Kidney epithelial cell (primary cell): ENCODE data around the gene FBXW5. TPM values are rescaled to one million over a fixed set of nuclear protein-coding genes. Genes with fewer than 3 reads are reported as not detected.

Experiments
- DNase-seq: peaks from one replicate; pipeline ENCODE4 v3.0.0-alpha.2; 2010; ENCODE audit warnings: low read depth
- H3K27me3 ChIP-seq: 2 replicates; pipeline ENCODE4 v1.6.0; 2011; ENCODE audit warnings: low read length; ENCODE audit not compliant: control insufficient read depth, insufficient read depth
- H3K36me3 ChIP-seq: 2 replicates; pipeline ENCODE4 v1.5.1; 2011; ENCODE audit warnings: low read length; ENCODE audit not compliant: control insufficient read depth, insufficient read depth
- H3K4me3 ChIP-seq: 2 replicates; pipeline ENCODE4 v1.5.1; 2011; ENCODE audit warnings: low read depth, mild to moderate bottlenecking, control low read depth, low read length
- total RNA-seq: library from RNA; depleted of rRNA; stranded (reverse); fragments of >200 nt; gene quantifications from 2 replicates; pipeline ENCODE4 v1.2.3, GENCODE V29; 2015
- TF ChIP-seq, protein P1 (sequence below): IDR thresholded peaks from 2 replicates; pipeline ENCODE4 v1.5.1; 2011; ENCODE audit warnings: mild to moderate bottlenecking, moderate library complexity, low read length, control low read depth, inconsistent platforms; ENCODE audit not compliant: insufficient read depth, poor library complexity, severe bottlenecking

The FBXW5 gene
- 174 and 222 TPM in 2 replicates for total RNA-seq

GRCh38 chr9:136944519-136945332 is at the start of gene FBXW5, which contains the start of gene C8G:
FBXW5 (minus strand) TSS chr9:136944738; CDS start chr9:136944083, 655 bp downstream.
C8G (plus strand) TSS chr9:136945243; CDS start chr9:136945321, 78 bp downstream.
- Histone ChIP-seq H3K27me3 (no peaks in the 10 kb centered on the region), H3K4me3 (peak within 1 kb of the TSS; percentile 92), H3K36me3 (peaks cover 1% of the 10 kb centered on the region)
- TF ChIP-seq, protein P1, sequence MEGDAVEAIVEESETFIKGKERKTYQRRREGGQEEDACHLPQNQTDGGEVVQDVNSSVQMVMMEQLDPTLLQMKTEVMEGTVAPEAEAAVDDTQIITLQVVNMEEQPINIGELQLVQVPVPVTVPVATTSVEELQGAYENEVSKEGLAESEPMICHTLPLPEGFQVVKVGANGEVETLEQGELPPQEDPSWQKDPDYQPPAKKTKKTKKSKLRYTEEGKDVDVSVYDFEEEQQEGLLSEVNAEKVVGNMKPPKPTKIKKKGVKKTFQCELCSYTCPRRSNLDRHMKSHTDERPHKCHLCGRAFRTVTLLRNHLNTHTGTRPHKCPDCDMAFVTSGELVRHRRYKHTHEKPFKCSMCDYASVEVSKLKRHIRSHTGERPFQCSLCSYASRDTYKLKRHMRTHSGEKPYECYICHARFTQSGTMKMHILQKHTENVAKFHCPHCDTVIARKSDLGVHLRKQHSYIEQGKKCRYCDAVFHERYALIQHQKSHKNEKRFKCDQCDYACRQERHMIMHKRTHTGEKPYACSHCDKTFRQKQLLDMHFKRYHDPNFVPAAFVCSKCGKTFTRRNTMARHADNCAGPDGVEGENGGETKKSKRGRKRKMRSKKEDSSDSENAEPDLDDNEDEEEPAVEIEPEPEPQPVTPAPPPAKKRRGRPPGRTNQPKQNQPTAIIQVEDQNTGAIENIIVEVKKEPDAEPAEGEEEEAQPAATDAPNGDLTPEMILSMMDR = peak; percentile 78
- DNase-seq = peak; percentile 34

GRCh38 chr9:136992819-136993369 is 48.4 kb upstream of the FBXW5 start:
- TF ChIP-seq, protein P1 = no peak

GRCh38 chr9:136991993-136992818 is 47.7 kb upstream of the FBXW5 start, which contains the start of gene PAXX:
PAXX (plus strand) TSS chr9:136992422; CDS start chr9:136992444, 22 bp downstream.
- DNase-seq = peak; percentile 67
- Histone ChIP-seq H3K36me3 (no peaks in the 10 kb centered on the region), H3K27me3 (peaks cover 3% of the 10 kb centered on the region), H3K4me3 (peak within 1 kb of the TSS; percentile 72)
- TF ChIP-seq, protein P1 = no peak

More at GRCh38 chr9:136992819-136993369, 48.4 kb upstream of the FBXW5 start:
- peak overlapping the region; percentile 72 for H3K4me3 ChIP-seq
- no peak for DNase-seq
- H3K36me3 ChIP-seq = no peaks in the 10 kb centered on the region
- H3K27me3 ChIP-seq = no peaks in the 10 kb centered on the region

DNA sequence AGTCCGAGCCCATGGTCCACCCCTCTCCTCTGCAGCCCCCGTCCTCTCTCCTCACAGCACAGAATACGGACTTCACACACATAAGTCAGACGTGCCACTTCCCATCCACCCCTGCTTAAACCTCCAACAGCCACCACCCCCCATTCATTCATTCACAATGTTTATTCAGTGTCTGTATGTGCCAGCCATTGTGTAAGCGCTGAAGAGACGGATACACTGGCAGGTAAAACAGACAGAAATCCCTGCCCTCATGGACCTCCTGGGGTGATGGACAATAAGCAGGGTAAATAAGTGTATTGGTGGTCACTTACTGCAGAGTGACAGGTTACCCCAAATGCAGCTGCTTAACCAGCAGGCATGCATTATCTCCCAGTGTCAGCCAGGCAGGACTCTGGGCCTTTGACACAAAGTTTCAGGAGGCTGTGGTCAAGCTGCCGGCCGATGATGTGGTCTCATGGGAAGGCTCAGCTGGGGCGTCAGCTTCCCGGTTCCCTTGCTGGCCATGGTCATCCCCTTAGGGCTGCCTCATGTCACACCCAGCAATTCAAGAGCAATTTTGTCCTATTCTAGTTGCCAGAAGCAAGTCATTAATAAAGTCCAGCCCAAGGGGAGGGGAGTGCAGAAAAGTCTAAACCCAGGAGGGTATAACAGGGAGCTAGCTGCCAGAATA is 45.8 kb upstream of the FBXW5 start:
- TF ChIP-seq, protein P1 = no peak
- peaks cover 12% of the 10 kb centered on the region for H3K27me3 ChIP-seq
- H3K36me3 ChIP-seq = no peaks in the 10 kb centered on the region
- no peak for DNase-seq
- H3K4me3 ChIP-seq = no peak overlapping the region

DNA sequence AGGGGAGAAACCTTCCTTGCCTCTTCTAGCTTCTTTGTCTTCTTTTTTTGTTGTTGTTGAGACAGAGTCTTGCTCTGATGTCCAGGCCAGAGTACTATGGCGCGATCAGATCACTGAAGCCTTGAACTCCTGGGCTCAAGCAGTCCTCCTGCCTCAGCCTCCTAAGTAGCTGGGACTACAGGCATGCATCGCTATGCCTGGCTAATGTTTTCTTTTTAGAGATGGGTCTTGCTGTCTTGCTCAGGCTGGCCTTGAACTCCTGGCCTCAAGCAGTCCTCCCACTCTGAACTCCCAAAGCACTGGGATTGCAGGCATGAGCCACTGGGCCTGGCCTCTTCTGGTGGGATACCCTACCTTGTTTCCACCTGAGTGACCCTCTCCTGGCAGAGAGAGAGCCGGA is 44.3 kb upstream of the FBXW5 start:
- H3K36me3 ChIP-seq = no peaks in the 10 kb centered on the region
- no peak for DNase-seq
- TF ChIP-seq, protein P1 = no peak
- peaks cover 27% of the 10 kb centered on the region for H3K27me3 ChIP-seq
- no peak overlapping the region for H3K4me3 ChIP-seq
